SU-DHL-6 (cell line): ENCODE results near the gene SMIM1.

Experiments
- EZH2phosphoT487 ChIP-seq: fragments of 200-600 bp; sonication (generic), shearing (Covaris generic); conservative IDR thresholded peaks from 2 replicates; pipeline ENCODE4 v1.6.1; 2018; ENCODE audit warnings: mild to moderate bottlenecking, antibody characterized with exemption, low read length, moderate library complexity, mixed read lengths
- TF ChIP-seq, protein P1 (sequence below): fragments of 200-600 bp; sonication (generic); IDR thresholded peaks from one replicate; pipeline ENCODE4 v1.5.1; 2017; ENCODE audit warnings: antibody characterized with exemption, mild to moderate bottlenecking, low read length, moderate library complexity; ENCODE audit not compliant: insufficient read depth, poor library complexity, severe bottlenecking

DNA sequence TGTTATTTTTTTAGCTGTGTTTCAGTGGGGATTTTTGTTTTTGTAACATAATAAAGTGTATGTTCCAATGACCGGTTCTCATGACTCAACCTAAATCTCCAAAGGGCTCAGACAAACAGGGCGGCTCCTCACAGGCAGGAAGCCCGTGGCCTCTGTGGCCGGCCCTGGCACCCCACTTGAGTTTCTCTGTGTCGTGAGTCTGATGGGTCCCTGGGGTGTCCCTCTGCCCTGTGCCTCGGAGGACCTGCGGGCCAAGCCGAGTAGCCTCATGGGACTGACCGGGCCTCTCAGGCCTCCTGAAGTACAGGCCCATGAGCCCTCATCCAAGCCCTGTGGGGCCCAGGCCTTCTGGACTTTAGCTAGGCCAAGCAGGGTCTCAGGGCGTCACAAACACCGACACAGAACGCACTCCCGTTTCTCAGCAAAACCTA, 36.4 kb upstream of the SMIM1 start:
- TF ChIP-seq, protein P1, sequence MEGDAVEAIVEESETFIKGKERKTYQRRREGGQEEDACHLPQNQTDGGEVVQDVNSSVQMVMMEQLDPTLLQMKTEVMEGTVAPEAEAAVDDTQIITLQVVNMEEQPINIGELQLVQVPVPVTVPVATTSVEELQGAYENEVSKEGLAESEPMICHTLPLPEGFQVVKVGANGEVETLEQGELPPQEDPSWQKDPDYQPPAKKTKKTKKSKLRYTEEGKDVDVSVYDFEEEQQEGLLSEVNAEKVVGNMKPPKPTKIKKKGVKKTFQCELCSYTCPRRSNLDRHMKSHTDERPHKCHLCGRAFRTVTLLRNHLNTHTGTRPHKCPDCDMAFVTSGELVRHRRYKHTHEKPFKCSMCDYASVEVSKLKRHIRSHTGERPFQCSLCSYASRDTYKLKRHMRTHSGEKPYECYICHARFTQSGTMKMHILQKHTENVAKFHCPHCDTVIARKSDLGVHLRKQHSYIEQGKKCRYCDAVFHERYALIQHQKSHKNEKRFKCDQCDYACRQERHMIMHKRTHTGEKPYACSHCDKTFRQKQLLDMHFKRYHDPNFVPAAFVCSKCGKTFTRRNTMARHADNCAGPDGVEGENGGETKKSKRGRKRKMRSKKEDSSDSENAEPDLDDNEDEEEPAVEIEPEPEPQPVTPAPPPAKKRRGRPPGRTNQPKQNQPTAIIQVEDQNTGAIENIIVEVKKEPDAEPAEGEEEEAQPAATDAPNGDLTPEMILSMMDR = no peak
- TF ChIP-seq EZH2phosphoT487 = no peak
